AG04449 (cell line): ENCODE results near the gene PDIA2.
"Not testable (repeated sequence)": the region's sequence is repeated elsewhere in the genome, so short reads cannot be mapped to it uniquely, and the experiment has no call there.

Source experiments
- CTCF ChIA-PET: fragments of 350-600 bp; formaldehyde crosslinking; extraction: SDS; loops from one replicate; lab custom pipeline; 2021; ENCODE audit warnings: antibody characterized with exemption; lab: Yijun Ruan, JAX
- POLR2A ChIA-PET: fragments of 400-600, 350-600 bp; formaldehyde crosslinking; extraction: SDS; loops from one replicate; lab custom pipeline; 2020; ENCODE audit warnings: antibody characterized with exemption, inconsistent platforms; lab: Yijun Ruan, JAX
- DNase-seq: peaks from one replicate; pipeline ENCODE4 v3.0.0-alpha.2; 2010; ENCODE audit warnings: low read depth, low spot score
- H3K4me3 ChIP-seq: 2 replicates; pipeline ENCODE4 v1.5.1; 2011; ENCODE audit warnings: low read depth, mild to moderate bottlenecking, control low read depth, low read length
- TF ChIP-seq, protein P1 (sequence below): IDR thresholded peaks from one replicate; pipeline ENCODE4 v1.5.1; 2011; ENCODE audit warnings: mild to moderate bottlenecking, moderate library complexity, low read length, control low read depth, inconsistent platforms; ENCODE audit not compliant: insufficient read depth; ENCODE audit errors: missing control alignments

PDIA2 gene

DNA sequence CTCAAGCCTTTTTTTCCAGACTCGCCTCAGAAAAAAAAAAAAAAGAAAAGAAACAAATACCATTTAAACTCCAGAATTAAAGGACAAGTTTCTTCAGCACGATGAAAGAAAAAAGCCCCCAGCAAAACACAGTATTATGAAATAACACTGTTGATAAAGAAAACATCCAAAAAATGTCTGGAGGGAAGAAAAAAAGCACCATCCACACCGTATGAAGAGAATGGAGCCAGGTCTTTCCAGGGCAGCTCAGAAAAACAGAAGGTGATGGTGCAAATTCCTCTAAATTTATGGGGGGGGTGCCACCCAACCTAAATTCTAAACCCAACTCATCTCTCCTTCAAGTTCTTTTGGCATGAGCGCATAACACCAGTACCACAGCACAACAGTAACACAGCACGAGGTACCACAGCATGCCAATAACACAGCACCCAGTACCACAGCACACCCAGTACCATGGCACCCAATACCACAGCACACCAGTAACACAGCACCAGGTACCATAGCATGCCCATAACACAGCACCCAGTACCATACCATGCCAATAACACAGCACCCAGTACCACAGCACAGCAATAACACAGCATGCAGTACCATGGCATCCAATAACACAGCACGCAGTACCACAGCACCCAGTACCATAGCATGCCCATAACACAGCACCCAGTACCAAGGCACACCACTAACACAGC lies 50.6 kb downstream of the PDIA2 start:
- no peak overlapping the region for H3K4me3 ChIP-seq
- TF ChIP-seq, protein P1, sequence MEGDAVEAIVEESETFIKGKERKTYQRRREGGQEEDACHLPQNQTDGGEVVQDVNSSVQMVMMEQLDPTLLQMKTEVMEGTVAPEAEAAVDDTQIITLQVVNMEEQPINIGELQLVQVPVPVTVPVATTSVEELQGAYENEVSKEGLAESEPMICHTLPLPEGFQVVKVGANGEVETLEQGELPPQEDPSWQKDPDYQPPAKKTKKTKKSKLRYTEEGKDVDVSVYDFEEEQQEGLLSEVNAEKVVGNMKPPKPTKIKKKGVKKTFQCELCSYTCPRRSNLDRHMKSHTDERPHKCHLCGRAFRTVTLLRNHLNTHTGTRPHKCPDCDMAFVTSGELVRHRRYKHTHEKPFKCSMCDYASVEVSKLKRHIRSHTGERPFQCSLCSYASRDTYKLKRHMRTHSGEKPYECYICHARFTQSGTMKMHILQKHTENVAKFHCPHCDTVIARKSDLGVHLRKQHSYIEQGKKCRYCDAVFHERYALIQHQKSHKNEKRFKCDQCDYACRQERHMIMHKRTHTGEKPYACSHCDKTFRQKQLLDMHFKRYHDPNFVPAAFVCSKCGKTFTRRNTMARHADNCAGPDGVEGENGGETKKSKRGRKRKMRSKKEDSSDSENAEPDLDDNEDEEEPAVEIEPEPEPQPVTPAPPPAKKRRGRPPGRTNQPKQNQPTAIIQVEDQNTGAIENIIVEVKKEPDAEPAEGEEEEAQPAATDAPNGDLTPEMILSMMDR = no peak
- ChIA-PET CTCF (no interaction called here), POLR2A (no interaction called here)
- DNase-seq = no peak

DNA sequence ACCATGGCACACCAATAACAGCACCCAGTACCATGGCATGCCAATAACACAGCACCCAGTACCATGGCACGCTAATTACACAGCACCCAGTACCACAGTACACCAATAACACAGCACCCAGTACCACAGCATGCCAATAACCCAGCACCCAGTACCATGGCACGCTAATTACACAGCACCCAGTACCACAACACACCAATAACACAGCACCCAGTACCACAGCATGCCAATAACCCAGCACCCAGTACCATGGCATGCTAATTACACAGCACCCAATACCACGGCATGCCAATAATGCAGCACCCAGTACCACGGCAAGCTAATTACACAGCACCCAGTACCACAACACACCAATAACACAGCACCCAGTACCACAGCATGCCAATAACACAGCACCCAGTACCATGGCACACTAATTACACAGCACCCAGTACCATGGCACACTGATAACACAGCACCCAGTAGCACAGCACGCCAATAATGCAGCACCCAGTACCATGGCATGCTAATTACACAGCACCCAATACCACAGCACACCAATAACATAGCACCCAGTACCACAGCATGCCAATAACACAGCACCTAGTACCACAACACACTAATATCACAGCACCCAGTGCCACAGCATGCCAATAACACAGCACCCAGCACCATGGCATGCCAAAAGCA lies 51.3 kb downstream of the PDIA2 start:
- POLR2A ChIA-PET, CTCF ChIA-PET, DNase-seq, H3K4me3 ChIP-seq: not testable (repeated sequence)

DNA sequence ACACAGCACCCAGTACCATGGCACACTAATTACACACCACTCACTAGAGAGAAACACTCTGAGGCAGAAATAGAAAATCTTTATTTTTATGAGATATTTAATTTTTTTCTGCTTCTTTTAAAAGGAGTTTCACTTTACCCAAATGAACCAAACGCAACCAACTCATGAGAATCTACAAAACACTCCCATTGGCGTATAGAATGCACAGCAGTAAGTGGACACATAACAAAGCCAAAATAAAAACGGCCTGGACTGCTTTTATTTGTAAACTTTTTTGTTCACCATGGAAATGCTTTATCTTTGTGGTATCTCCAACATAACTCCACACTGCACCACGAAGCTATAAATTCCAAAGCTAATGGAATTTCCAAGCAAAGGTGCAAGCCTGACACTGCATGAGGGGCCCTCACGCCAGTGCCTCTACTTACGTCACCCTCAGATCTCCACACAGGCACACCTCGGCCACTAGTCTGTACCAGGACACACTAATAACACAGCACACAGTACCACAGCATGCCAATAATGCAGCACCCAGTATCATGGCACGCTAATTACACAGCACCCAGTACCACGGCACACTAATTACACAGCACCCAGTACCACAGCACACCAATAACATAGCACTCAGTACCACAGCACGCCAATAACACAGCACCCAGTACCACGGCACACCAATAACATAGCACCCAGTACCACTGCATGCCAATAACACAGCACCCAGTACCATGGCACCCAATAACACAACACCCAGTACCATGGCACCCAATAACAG lies 52.1 kb downstream of the PDIA2 start:
- POLR2A ChIA-PET, CTCF ChIA-PET: not testable (repeated sequence)

DNA sequence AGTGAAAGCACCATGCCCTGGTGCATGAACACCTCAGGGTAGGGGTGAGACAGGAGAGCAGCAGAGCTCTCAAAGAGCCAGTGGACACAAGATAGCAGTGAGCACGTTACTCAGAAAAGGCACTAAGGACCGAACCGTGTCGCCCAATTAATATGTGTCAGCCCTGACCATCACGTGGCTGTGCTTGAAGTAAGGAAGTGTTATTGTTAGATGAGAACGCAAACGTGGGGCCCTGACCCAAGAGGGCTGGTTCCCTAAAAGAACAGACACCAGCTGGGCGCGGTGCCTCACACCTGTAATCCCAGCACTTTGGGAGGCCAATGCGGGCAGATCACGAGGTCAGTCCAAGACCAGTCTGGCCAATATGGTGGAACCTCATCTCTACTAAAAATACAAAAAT lies 53.3 kb downstream of the PDIA2 start:
- CTCF ChIA-PET = interaction anchor here (1.0 kb wide), 1 partner anchor 9 kb away, joined by 3 read pairs; no protein-coding TSS in a partner anchor
- TF ChIP-seq, protein P1 = no peak
- POLR2A ChIA-PET = no interaction called here
- no peak overlapping the region for H3K4me3 ChIP-seq
- no peak for DNase-seq

More for the DNA sequence above, 52.1 kb downstream of the PDIA2 start:
- H3K4me3 ChIP-seq, DNase-seq: not testable (repeated sequence)
